Measurements from ENCODE around the gene LRP5.

The LRP5 gene

DNA sequence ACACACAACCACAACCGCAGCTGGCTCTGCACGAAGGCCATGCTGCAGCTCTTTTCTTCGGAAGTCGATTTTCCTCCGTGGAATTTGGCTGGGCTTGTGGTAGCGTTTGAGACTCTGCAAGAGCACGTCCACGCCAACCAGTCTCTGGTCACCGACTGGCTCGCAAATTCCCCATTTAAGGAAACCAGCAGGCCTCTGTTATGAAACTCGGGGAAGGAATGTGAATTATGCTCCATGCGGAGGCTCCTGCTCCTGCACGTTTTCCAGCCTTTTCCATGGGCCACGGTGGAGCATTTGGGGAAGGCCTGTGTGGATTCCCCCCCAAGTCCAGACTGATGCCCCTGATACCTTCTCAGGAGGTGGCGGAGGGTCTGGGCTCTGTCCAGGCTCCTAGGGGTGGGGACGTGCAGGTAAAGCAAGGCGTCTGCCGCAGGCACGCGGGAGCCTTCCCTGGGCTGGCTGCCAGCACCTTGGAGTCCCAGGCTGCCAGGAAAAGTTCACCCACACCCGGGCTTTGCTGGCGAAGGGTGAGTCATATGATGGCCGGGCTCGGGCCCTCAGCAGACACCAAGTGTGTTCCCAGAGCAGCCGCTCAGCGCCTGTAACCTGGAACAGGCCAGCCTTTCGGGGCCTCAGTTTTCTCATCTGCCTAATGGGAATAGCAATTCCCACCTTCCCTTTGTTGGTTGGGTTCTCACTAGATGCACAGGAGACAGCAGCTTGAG, 41.9 kb downstream of the LRP5 start:
- H3K9ac ChIP-seq (ENCODE audit: low read depth, low read length): no peak overlapping the region
- WGBS: 83% methylated on average over 27 of the region's 27 CpGs
- H3K36me3 ChIP-seq (ENCODE audit: insufficient read depth, low read length): peaks cover 20% of the 10 kb centered on the region
- no peak overlapping the region for H3K4me3 ChIP-seq (ENCODE audit: low read length)
- no peaks in the 10 kb centered on the region for H3K27me3 ChIP-seq (ENCODE audit: insufficient read depth, low read length)
- H3K4me1 ChIP-seq (ENCODE audit: insufficient read depth, low read length): 0 out of 2 replicates have a peak, but pooled peaks cover 6% of the 10 kb centered on the region
- H3K9me3 ChIP-seq (ENCODE audit: insufficient read depth, low read depth, low read length): no peaks in the 10 kb centered on the region
- peak overlapping the region; percentile 29; the same call in 1 of the 2 replicates for H3K27ac ChIP-seq (ENCODE audit: low read depth, low read length)

DNA sequence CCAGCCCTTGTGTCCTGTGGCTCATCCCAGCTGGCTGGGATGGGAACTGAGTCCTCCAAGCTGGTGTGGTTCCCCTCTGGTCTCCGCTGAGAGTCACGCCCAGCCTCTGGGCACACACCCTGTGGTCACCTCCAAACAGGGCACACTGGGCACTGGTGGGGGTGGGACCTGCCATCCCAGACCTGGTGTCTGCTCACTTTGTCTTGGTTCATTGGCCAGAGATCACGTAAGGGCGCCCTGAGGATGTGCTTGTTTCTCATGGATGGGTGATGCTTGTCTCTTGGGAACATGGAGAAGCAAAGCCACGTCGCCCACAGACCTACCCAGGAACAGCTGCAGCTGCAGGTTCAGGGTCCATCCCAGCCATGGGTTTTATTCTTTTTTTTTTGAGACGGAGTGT, 43.1 kb downstream of the LRP5 start:
- peaks cover 16% of the 10 kb centered on the region for H3K36me3 ChIP-seq (ENCODE audit: insufficient read depth, low read length)
- 0 out of 2 replicates have a peak, but pooled peaks cover 6% of the 10 kb centered on the region for H3K4me1 ChIP-seq (ENCODE audit: insufficient read depth, low read length)
- no peaks in the 10 kb centered on the region for H3K27me3 ChIP-seq (ENCODE audit: insufficient read depth, low read length)
- 96% methylated on average over 7 of the region's 7 CpGs for WGBS
- no peak overlapping the region for H3K4me3 ChIP-seq (ENCODE audit: low read length)
- no peak overlapping the region for H3K27ac ChIP-seq (ENCODE audit: low read depth, low read length)
- H3K9ac ChIP-seq (ENCODE audit: low read depth, low read length): no peak overlapping the region
- no peaks in the 10 kb centered on the region for H3K9me3 ChIP-seq (ENCODE audit: insufficient read depth, low read depth, low read length)

DNA sequence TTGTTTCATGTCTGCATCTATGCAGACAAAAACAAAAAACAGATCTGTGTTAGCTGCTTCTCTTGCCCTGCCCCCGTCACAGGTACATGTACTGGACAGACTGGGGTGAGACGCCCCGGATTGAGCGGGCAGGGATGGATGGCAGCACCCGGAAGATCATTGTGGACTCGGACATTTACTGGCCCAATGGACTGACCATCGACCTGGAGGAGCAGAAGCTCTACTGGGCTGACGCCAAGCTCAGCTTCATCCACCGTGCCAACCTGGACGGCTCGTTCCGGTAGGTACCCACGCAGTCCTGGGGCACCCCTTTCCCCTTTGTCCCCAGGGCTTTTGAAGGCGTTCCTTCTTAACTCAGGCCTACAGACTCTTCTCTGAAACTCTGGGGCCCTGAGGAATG, 45.2 kb downstream of the LRP5 start:
- 97% methylated on average over 14 of the region's 14 CpGs for WGBS
- Histone ChIP-seq H3K36me3 (ENCODE audit: insufficient read depth, low read length) (peaks cover 23% of the 10 kb centered on the region), H3K9me3 (ENCODE audit: insufficient read depth, low read depth, low read length) (no peaks in the 10 kb centered on the region), H3K27ac (ENCODE audit: low read depth, low read length) (no peak overlapping the region), H3K4me1 (ENCODE audit: insufficient read depth, low read length) (0 out of 2 replicates have a peak, but pooled peaks cover 6% of the 10 kb centered on the region), H3K27me3 (ENCODE audit: insufficient read depth, low read length) (no peaks in the 10 kb centered on the region), H3K9ac (ENCODE audit: low read depth, low read length) (no peak overlapping the region), H3K4me3 (ENCODE audit: low read length) (no peak overlapping the region)

DNA sequence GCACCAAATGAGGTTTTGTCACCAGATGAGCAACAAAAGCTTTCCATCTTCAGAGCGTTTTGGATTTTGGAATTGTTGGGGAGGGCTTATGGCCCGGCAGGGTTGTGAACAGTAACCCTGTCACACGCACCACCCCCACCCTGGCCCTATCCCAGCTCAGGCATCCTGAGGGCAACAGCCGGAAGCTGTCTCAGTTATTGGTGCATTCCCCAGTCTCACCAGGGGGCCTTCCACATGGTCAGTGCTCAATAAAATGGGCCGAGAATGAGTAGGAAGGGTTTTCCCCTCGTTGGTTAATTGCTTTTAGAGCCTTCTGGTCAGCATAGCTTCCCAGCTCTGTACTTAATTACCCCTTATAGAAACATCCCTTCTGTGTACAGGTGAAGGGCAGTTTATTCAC, 46.0 kb downstream of the LRP5 start:
- no peaks in the 10 kb centered on the region for H3K9me3 ChIP-seq (ENCODE audit: insufficient read depth, low read depth, low read length)
- H3K36me3 ChIP-seq (ENCODE audit: insufficient read depth, low read length): peaks cover 23% of the 10 kb centered on the region
- H3K4me3 ChIP-seq (ENCODE audit: low read length): no peak overlapping the region
- no peaks in the 10 kb centered on the region for H3K27me3 ChIP-seq (ENCODE audit: insufficient read depth, low read length)
- H3K4me1 ChIP-seq (ENCODE audit: insufficient read depth, low read length): 0 out of 2 replicates have a peak, but pooled peaks cover 6% of the 10 kb centered on the region
- 92% methylated on average over 6 of the region's 6 CpGs for WGBS
- no peak overlapping the region for H3K9ac ChIP-seq (ENCODE audit: low read depth, low read length)
- H3K27ac ChIP-seq (ENCODE audit: low read depth, low read length): no peak overlapping the region

DNA sequence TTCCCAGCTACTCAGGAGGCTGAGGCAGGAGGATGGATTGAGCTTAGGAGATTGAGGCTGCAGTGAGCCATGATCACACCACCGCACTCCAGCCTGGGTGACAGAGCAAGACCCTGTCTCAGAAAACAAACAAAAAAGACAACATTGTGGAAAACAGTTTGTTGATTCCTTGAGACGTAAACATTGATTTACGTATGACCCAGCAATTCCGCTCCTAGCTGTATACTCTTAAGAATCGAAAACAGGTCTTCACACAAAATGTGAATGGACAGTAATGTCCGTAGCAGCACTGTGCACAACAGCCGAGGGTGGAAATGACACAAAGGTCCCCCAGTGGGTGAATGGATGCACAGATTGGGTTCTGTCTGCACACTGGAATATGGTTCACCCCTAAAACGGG, 49.3 kb downstream of the LRP5 start:
- no peaks in the 10 kb centered on the region for H3K9me3 ChIP-seq (ENCODE audit: insufficient read depth, low read depth, low read length)
- H3K4me1 ChIP-seq (ENCODE audit: insufficient read depth, low read length): no peaks in the 10 kb centered on the region
- no peak overlapping the region for H3K27ac ChIP-seq (ENCODE audit: low read depth, low read length)
- 97% methylated on average over 8 of the region's 8 CpGs for WGBS
- H3K4me3 ChIP-seq (ENCODE audit: low read length): no peak overlapping the region
- H3K27me3 ChIP-seq (ENCODE audit: insufficient read depth, low read length): no peaks in the 10 kb centered on the region
- no peak overlapping the region for H3K9ac ChIP-seq (ENCODE audit: low read depth, low read length)
- H3K36me3 ChIP-seq (ENCODE audit: insufficient read depth, low read length): peaks cover 27% of the 10 kb centered on the region

DNA sequence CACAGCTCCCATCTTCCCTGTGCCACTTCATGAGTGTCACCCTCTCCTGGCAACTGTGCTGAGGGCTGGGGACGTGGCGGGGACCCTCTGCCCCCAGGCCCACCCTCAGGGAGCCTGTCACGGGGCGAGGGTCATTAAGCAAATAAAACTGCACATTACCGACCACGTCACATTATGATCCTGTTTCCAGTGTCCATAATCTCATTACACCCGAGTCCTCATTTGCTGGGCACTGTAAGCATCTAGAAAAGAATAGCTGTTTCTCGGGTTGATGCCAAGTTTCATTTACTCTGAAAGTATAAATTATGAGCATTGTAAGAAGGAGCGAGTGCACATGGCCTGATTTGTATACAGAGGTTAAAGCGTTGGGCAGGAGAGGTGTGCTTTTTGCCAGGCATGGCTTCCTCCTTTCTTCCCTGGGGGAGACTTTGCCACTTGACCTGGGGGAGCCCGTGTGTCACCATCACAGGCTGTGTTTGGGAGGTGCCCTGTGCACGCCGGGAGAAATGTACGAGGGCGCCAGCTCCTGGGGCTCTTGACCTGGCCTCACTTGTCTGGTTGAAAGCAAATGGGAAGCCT, 50.5 kb downstream of the LRP5 start:
- no peak overlapping the region for H3K9ac ChIP-seq (ENCODE audit: low read depth, low read length)
- H3K4me3 ChIP-seq (ENCODE audit: low read length): no peak overlapping the region
- no peaks in the 10 kb centered on the region for H3K9me3 ChIP-seq (ENCODE audit: insufficient read depth, low read depth, low read length)
- no peak overlapping the region for H3K27ac ChIP-seq (ENCODE audit: low read depth, low read length)
- H3K36me3 ChIP-seq (ENCODE audit: insufficient read depth, low read length): peaks cover 26% of the 10 kb centered on the region
- H3K27me3 ChIP-seq (ENCODE audit: insufficient read depth, low read length): no peaks in the 10 kb centered on the region
- H3K4me1 ChIP-seq (ENCODE audit: insufficient read depth, low read length): no peaks in the 10 kb centered on the region
- WGBS: 96% methylated on average over 15 of the region's 15 CpGs

DNA sequence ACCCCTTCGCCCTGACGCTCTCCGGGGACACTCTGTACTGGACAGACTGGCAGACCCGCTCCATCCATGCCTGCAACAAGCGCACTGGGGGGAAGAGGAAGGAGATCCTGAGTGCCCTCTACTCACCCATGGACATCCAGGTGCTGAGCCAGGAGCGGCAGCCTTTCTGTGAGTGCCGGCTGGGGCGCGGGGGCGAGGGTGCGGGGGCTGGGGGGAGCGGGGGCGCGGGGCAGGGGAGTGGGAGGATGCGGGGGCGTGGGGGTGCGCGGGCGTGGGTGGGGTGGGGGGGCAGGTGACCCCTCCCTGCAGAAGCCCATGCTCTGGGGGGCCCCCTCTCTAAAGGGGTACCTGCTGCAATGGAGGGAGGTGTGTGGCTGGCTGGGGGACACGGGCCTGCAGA, 51.4 kb downstream of the LRP5 start:
- 93% methylated on average over 11 of the region's 20 CpGs for WGBS
- H3K4me1 ChIP-seq (ENCODE audit: insufficient read depth, low read length): no peaks in the 10 kb centered on the region
- H3K36me3 ChIP-seq (ENCODE audit: insufficient read depth, low read length): peaks cover 24% of the 10 kb centered on the region
- H3K27ac ChIP-seq (ENCODE audit: low read depth, low read length): no peak overlapping the region
- no peaks in the 10 kb centered on the region for H3K27me3 ChIP-seq (ENCODE audit: insufficient read depth, low read length)
- no peak overlapping the region for H3K9ac ChIP-seq (ENCODE audit: low read depth, low read length)
- H3K4me3 ChIP-seq (ENCODE audit: low read length): no peak overlapping the region
- H3K9me3 ChIP-seq (ENCODE audit: insufficient read depth, low read depth, low read length): no peaks in the 10 kb centered on the region

DNA sequence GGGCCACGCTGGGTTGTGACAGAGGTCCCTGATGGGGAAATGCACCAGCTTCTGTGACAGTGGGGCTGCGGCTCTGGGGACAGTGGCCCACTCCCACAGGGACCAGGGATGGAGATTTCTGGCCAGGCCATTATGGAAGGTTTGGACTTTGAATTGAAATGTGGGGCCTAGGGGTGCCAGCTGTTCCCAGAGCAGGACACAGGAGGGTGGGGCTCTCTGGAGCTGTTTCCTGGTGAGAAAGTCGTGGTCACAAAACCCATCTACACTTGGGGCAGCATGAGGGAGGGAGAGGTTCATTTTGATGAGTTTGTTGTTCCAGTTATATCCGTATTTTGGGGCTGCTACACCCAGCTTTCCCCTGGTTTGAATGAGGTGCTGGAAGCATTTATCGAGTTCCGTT, 52.2 kb downstream of the LRP5 start:
- Histone ChIP-seq H3K4me1 (ENCODE audit: insufficient read depth, low read length) (no peaks in the 10 kb centered on the region), H3K27ac (ENCODE audit: low read depth, low read length) (no peak overlapping the region), H3K27me3 (ENCODE audit: insufficient read depth, low read length) (no peaks in the 10 kb centered on the region), H3K9ac (ENCODE audit: low read depth, low read length) (no peak overlapping the region), H3K4me3 (ENCODE audit: low read length) (no peak overlapping the region), H3K9me3 (ENCODE audit: insufficient read depth, low read depth, low read length) (no peaks in the 10 kb centered on the region), H3K36me3 (ENCODE audit: insufficient read depth, low read length) (peaks cover 18% of the 10 kb centered on the region)
- WGBS: 93% methylated on average over 6 of the region's 6 CpGs

DNA sequence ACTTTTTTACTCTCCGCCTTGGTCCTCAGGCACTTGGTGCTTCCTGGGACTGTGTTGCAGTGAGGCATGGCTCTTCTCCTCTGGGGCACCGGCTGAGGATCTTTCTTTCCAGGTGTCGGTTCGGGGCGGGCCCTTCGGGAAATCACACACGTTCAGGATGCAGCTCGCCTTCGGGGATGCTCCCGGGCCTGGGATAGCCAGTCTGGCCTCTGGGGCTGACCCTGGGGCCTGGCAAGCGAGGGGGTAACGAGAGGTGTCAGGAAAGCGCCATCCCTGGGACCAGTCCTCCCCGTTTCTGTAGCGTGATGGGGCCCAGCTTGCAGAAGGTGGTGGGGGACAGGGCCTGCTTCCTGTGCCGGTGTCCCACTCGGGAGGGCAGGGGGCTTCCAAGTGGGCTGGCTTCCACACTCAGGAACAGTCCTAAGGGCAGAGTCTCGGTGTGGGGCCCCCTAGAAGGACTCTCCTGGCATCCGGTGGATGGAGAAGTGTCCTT, 53.6 kb downstream of the LRP5 start:
- WGBS: 95% methylated on average over 19 of the region's 19 CpGs
- peaks cover 18% of the 10 kb centered on the region for H3K36me3 ChIP-seq (ENCODE audit: insufficient read depth, low read length)
- H3K4me3 ChIP-seq (ENCODE audit: low read length): no peak overlapping the region
- H3K27ac ChIP-seq (ENCODE audit: low read depth, low read length): no peak overlapping the region
- H3K9ac ChIP-seq (ENCODE audit: low read depth, low read length): no peak overlapping the region
- H3K9me3 ChIP-seq (ENCODE audit: insufficient read depth, low read depth, low read length): no peaks in the 10 kb centered on the region
- no peaks in the 10 kb centered on the region for H3K27me3 ChIP-seq (ENCODE audit: insufficient read depth, low read length)
- H3K4me1 ChIP-seq (ENCODE audit: insufficient read depth, low read length): no peaks in the 10 kb centered on the region

DNA sequence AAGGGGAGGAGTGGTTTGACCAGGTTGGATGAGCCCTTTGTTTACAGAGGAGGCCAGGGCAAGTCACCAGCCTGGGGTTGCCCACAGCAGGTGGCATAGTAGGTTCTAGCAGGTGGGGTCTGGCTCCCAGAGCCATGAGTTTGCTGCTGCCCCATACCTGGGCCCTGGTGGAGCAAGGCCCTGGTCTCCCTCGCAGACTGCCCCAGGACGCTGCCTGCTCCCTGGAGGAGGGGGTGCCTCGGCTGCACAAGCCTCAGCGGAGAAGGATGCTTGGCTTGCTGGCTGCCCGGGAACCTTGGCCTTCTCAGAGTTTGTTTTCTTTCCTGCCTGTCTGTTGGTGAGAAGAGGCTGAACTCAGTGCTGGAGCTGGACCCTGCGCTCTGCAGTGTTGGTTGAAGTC, 54.9 kb downstream of the LRP5 start:
- no peak overlapping the region for H3K9ac ChIP-seq (ENCODE audit: low read depth, low read length)
- no peaks in the 10 kb centered on the region for H3K9me3 ChIP-seq (ENCODE audit: insufficient read depth, low read depth, low read length)
- H3K36me3 ChIP-seq (ENCODE audit: insufficient read depth, low read length): peaks cover 15% of the 10 kb centered on the region; the same call in 1 of the 2 replicates
- no peak overlapping the region for H3K4me3 ChIP-seq (ENCODE audit: low read length)
- H3K4me1 ChIP-seq (ENCODE audit: insufficient read depth, low read length): no peaks in the 10 kb centered on the region
- H3K27ac ChIP-seq (ENCODE audit: low read depth, low read length): no peak overlapping the region
- 95% methylated on average over 6 of the region's 6 CpGs for WGBS
- H3K27me3 ChIP-seq (ENCODE audit: insufficient read depth, low read length): no peaks in the 10 kb centered on the region

DNA sequence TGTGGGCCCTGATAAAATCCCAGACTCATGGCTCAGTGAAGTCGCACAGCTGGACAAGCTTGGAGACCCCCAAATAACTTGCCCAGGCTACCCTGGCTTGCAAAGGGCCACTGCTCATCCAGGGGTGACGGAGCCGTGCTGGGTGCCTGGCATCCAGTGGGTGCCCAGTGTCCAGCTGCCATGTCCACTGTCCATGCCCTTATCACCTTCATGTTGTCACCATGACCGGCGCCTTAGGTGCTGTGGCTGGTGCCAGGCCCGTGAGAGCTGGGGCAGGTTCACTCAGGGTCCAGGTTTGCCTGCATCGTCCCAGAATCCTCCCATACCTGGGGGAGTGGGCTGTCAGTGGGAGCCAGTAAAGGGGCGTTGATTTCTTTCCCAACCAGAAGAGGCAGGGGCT, 57.4 kb downstream of the LRP5 start:
- H3K9ac ChIP-seq (ENCODE audit: low read depth, low read length): no peak overlapping the region
- no peak overlapping the region for H3K27ac ChIP-seq (ENCODE audit: low read depth, low read length)
- H3K4me1 ChIP-seq (ENCODE audit: insufficient read depth, low read length): no peaks in the 10 kb centered on the region
- no peaks in the 10 kb centered on the region for H3K9me3 ChIP-seq (ENCODE audit: insufficient read depth, low read depth, low read length)
- no peak overlapping the region for H3K4me3 ChIP-seq (ENCODE audit: low read length)
- H3K27me3 ChIP-seq (ENCODE audit: insufficient read depth, low read length): no peaks in the 10 kb centered on the region
- WGBS: 93% methylated on average over 8 of the region's 8 CpGs
- peaks cover 15% of the 10 kb centered on the region; the same call in 1 of the 2 replicates for H3K36me3 ChIP-seq (ENCODE audit: insufficient read depth, low read length)
